Effector memory CD4-positive, alpha-beta T cell (primary cell): Measurements from ENCODE around the gene RBP3.

Experiments
- DNase-seq, 3 donors: peaks; one replicate each; pipeline ENCODE4 v3.0.0-alpha.2; 2020
- H3K27ac ChIP-seq: 2 replicates; pipeline ENCODE4 v1.7.0; 2013; ENCODE audit warnings: mild to moderate bottlenecking, low read length, moderate library complexity; ENCODE audit not compliant: insufficient read depth, poor library complexity, severe bottlenecking
- H3K27me3 ChIP-seq: replicated peaks from 2 replicates; pipeline ENCODE4 v1.7.0; 2013; ENCODE audit warnings: mild to moderate bottlenecking, low read length; ENCODE audit not compliant: insufficient read depth, control insufficient read depth, poor library complexity, severe bottlenecking
- H3K36me3 ChIP-seq: 2 replicates; pipeline ENCODE4 v1.7.0; 2013; ENCODE audit warnings: mild to moderate bottlenecking, low read length, moderate library complexity; ENCODE audit not compliant: control insufficient read depth, insufficient read depth
- H3K4me1 ChIP-seq: 2 replicates; pipeline ENCODE4 v1.7.0; 2013; ENCODE audit warnings: low read length, mild to moderate bottlenecking; ENCODE audit not compliant: control insufficient read depth, insufficient read depth, poor library complexity, severe bottlenecking
- H3K4me3 ChIP-seq: 2 replicates; pipeline ENCODE4 v1.7.0; 2013; ENCODE audit warnings: low read length, low read depth, mild to moderate bottlenecking; ENCODE audit not compliant: insufficient read depth, poor library complexity, severe bottlenecking
- H3K9me3 ChIP-seq: 2 replicates; pipeline ENCODE4 v1.7.0; 2013; ENCODE audit warnings: mild to moderate bottlenecking, low read length, moderate library complexity; ENCODE audit not compliant: control insufficient read depth

The RBP3 gene

GRCh38 chr10:47405857-47406547, 57.8 kb downstream of the RBP3 start:
- Histone ChIP-seq H3K9me3 (no peaks in the 10 kb centered on the region), H3K27ac (no peak overlapping the region), H3K4me1 (no peaks in the 10 kb centered on the region), H3K27me3 (no peaks in the 10 kb centered on the region), H3K36me3 (no peaks in the 10 kb centered on the region), H3K4me3 (no peak overlapping the region)
- DNase-seq: no peak

- Histone ChIP-seq H3K36me3 (no peaks in the 10 kb centered on the region), H3K9me3 (no peaks in the 10 kb centered on the region), H3K27ac (no peak overlapping the region), H3K27me3 (no peaks in the 10 kb centered on the region), H3K4me1 (no peaks in the 10 kb centered on the region), H3K4me3 (no peak overlapping the region)
- no peak for DNase-seq
Observed at GRCh38 chr10:47406548-47406869, 58.3 kb downstream of the RBP3 start.

GRCh38 chr10:47406870-47407691, 58.9 kb downstream of the RBP3 start:
- Histone ChIP-seq H3K4me1 (no peaks in the 10 kb centered on the region), H3K27me3 (no peaks in the 10 kb centered on the region), H3K4me3 (no peak overlapping the region), H3K27ac (no peak overlapping the region), H3K36me3 (no peaks in the 10 kb centered on the region), H3K9me3 (no peaks in the 10 kb centered on the region)
- DNase-seq: no peak
